ENCODE results near the gene DBNL. TPM values are rescaled to one million over a fixed set of nuclear protein-coding genes. Genes with fewer than 3 reads are reported as not detected.

The DBNL gene
- total and polyA plus RNA-seq, 4 experiments from 2014 or later = 157 to 250 (median 171) TPM

- Histone ChIP-seq H3K27ac (ENCODE audit: low read depth, low read length) (no peak overlapping the region), H3K9me3 (ENCODE audit: control insufficient read depth in 1 of 2, low read length in 2 of 2) (no peaks in the 10 kb centered on the region), H3K4me3 (ENCODE audit: low read length in 2 of 2) (no peak overlapping the region), H3K4me1 (ENCODE audit: insufficient read depth, low read length) (no peaks in the 10 kb centered on the region), H3K36me3 (ENCODE audit: insufficient read depth, low read length) (peaks cover 41% of the 10 kb centered on the region), H3K27me3 (ENCODE audit: insufficient read depth, low read length) (no peaks in the 10 kb centered on the region)
- ChIA-PET CTCF (ENCODE audit: partially characterized antibody) (interaction anchor here (0.6 kb wide), 1 partner anchor 54 kb away, joined by 3 read pairs; no protein-coding TSS in a partner anchor), POLR2A (ENCODE audit: partially characterized antibody) (interaction anchor here (1.3 to 1.8 kb wide), 2 partner anchors 11 to 17 kb away, joined by 5 to 6 read pairs; no protein-coding TSS in a partner anchor)
- H3K27me3 Mint-ChIP-seq = no peaks in the 10 kb centered on the region
- intact Hi-C loops (cut with micrococcal nuclease) = loop anchor here (2.0 kb wide), 1 partner anchor 403 kb away; no protein-coding TSS in a partner anchor
- peaks cover 18 to 56% of the 10 kb centered on the region in 2 donors for H3K36me3 Mint-ChIP-seq
- H3K27ac Mint-ChIP-seq = peak overlapping the region in 1 of 7 donors; percentile 35
- no peak for DNase-seq
- no peak overlapping the region for H3K4me3 Mint-ChIP-seq
- H3K4me1 Mint-ChIP-seq = peaks cover 7 to 18% (median 12%) of the 10 kb centered on the region in 4 donors
- peaks cover 0 to 1% (median 0%) of the 10 kb centered on the region in 8 donors for H3K9me3 Mint-ChIP-seq
Observed at GRCh38 chr7:44073664-44074348, 29.3 kb downstream of the DBNL start.

- Mint-ChIP-seq H3K27ac (no peak overlapping the region), H3K9me3 (peaks cover 0 to 1% (median 0%) of the 10 kb centered on the region in 8 donors), H3K4me1 (peaks cover 4 to 18% (median 12%) of the 10 kb centered on the region in 4 donors), H3K4me3 (no peak overlapping the region), H3K27me3 (no peaks in the 10 kb centered on the region), H3K36me3 (peaks cover 18 to 56% of the 10 kb centered on the region in 2 donors)
- ChIA-PET CTCF (ENCODE audit: partially characterized antibody) (interaction anchor here (0.6 kb wide), 1 partner anchor 55 kb away, joined by 3 read pairs; no protein-coding TSS in a partner anchor), POLR2A (ENCODE audit: partially characterized antibody) (interaction anchor here (1.3 to 1.5 kb wide), 2 partner anchors 8 to 18 kb away, joined by 5 to 7 read pairs; partner anchors contain the start of gene PGAM2)
- Histone ChIP-seq H3K36me3 (ENCODE audit: insufficient read depth, low read length) (peaks cover 47% of the 10 kb centered on the region), H3K9me3 (ENCODE audit: control insufficient read depth in 1 of 2, low read length in 2 of 2) (no peaks in the 10 kb centered on the region), H3K27ac (ENCODE audit: low read depth, low read length) (no peak overlapping the region), H3K4me1 (ENCODE audit: insufficient read depth, low read length) (no peaks in the 10 kb centered on the region), H3K27me3 (ENCODE audit: insufficient read depth, low read length) (no peaks in the 10 kb centered on the region), H3K4me3 (ENCODE audit: low read length in 2 of 2) (no peak overlapping the region)
- no peak for DNase-seq
- intact Hi-C loops (cut with micrococcal nuclease) = no loop called here
Observed at GRCh38 chr7:44074349-44074695, 29.8 kb downstream of the DBNL start.

DNA sequence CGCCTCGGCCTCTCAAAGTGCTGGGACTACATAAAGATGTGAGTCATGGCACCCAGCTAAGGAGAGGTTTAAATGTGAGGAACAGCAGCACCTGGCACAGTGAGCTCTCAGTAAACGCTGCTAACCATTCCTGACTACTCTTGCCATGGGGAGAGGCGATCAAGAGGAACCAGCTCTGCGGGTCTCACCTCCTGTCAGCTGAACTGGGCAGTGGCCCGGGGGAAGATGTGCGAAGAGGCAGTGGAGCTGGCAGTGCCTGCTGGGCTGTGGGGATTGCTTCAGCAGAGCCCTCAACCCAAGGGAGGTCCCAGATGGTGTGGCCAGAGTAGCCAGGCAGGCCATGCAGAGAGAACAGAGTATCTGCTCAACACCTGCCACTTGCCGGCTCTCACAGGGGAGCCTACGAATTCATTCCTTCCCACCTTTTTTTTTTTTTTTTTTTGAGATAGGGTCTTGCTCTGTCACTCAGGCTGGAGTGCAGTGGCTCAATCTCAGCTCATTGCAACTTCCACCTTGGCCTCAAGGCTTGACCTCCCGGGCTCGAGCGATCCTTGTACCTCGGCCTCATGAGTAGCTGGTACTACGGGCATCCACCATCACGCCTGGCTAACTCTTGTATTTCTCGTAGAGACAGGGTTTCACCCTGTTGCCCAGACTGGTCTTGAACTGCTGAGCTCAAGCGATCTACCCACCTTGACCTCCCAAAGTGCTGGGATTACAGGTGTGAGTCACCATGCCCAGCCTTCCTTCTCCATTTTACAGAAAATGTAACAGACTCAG lies 31.0 kb downstream of the DBNL start:
- POLR2A ChIA-PET (ENCODE audit: partially characterized antibody) = interaction anchor here (0.6 to 1.5 kb wide), 3 partner anchors 9 to 121 kb away, joined by 3 to 7 read pairs (median 3); partner anchors contain the start of gene PGAM2
- H3K4me1 ChIP-seq (ENCODE audit: insufficient read depth, low read length) = peaks cover 11% of the 10 kb centered on the region

GRCh38 chr7:44076101-44076895 lies 31.8 kb downstream of the DBNL start:
- no peak overlapping the region for H3K4me3 Mint-ChIP-seq
- ChIA-PET CTCF (ENCODE audit: partially characterized antibody) (interaction anchor here (0.7 kb wide), 1 partner anchor 764 kb away, joined by 3 read pairs; no protein-coding TSS in a partner anchor), POLR2A (ENCODE audit: partially characterized antibody) (interaction anchor here (0.8 to 1.5 kb wide), 2 partner anchors 10 to 31 kb away, joined by 3 to 7 read pairs; partner anchors contain the start of gene PGAM2)
- Histone ChIP-seq H3K27ac (ENCODE audit: low read depth, low read length) (no peak overlapping the region), H3K4me3 (ENCODE audit: low read length in 2 of 2) (no peak overlapping the region), H3K36me3 (ENCODE audit: insufficient read depth, low read length) (peaks cover 55% of the 10 kb centered on the region), H3K9me3 (ENCODE audit: control insufficient read depth in 1 of 2, low read length in 2 of 2) (no peaks in the 10 kb centered on the region), H3K4me1 (ENCODE audit: insufficient read depth, low read length) (peaks cover 19% of the 10 kb centered on the region), H3K27me3 (ENCODE audit: insufficient read depth, low read length) (no peaks in the 10 kb centered on the region)
- H3K9me3 Mint-ChIP-seq = peaks cover 0 to under 1% (median 0%) of the 10 kb centered on the region in 8 donors
- H3K36me3 Mint-ChIP-seq = peaks cover 23 to 65% of the 10 kb centered on the region in 2 donors
- peak overlapping the region in 1 of 7 donors; percentile 24 for H3K27ac Mint-ChIP-seq
- no peaks in the 10 kb centered on the region for H3K27me3 Mint-ChIP-seq
- H3K4me1 Mint-ChIP-seq = peaks cover 10 to 28% (median 19%) of the 10 kb centered on the region in 4 donors
- DNase-seq = no peak
- intact Hi-C loops (cut with micrococcal nuclease) = no loop called here

More for the DNA sequence above, 31.0 kb downstream of the DBNL start:
- Histone ChIP-seq H3K27me3 (ENCODE audit: insufficient read depth, low read length) (no peaks in the 10 kb centered on the region), H3K4me3 (ENCODE audit: low read length in 2 of 2) (no peak overlapping the region), H3K9me3 (ENCODE audit: control insufficient read depth in 1 of 2, low read length in 2 of 2) (no peaks in the 10 kb centered on the region), H3K27ac (ENCODE audit: low read depth, low read length) (no peak overlapping the region), H3K36me3 (ENCODE audit: insufficient read depth, low read length) (peaks cover 55% of the 10 kb centered on the region)
- Mint-ChIP-seq H3K27me3 (no peaks in the 10 kb centered on the region), H3K36me3 (peaks cover 18 to 57% of the 10 kb centered on the region in 2 donors), H3K27ac (peak overlapping the region in 2 of 7 donors; percentile 24 to 47), H3K4me3 (no peak overlapping the region), H3K4me1 (peaks cover 4 to 20% (median 12%) of the 10 kb centered on the region in 4 donors), H3K9me3 (no peaks in the 10 kb centered on the region)
- CTCF ChIA-PET (ENCODE audit: partially characterized antibody) = interaction anchor here (0.7 to 0.8 kb wide), 2 partner anchors 23 to 765 kb away, joined by 3 read pairs; no protein-coding TSS in a partner anchor
- DNase-seq = no peak
- intact Hi-C loops (cut with micrococcal nuclease) = no loop called here

GRCh38 chr7:44077061-44077460 lies 32.6 kb downstream of the DBNL start:
- H3K4me3 Mint-ChIP-seq = no peak overlapping the region
- peaks cover 11 to 31% (median 23%) of the 10 kb centered on the region in 4 donors for H3K4me1 Mint-ChIP-seq
- H3K27me3 Mint-ChIP-seq = no peaks in the 10 kb centered on the region
- peaks cover 23 to 68% of the 10 kb centered on the region in 2 donors for H3K36me3 Mint-ChIP-seq
- CTCF ChIA-PET (ENCODE audit: partially characterized antibody) = no interaction called here
- no peak overlapping the region for H3K27ac ChIP-seq (ENCODE audit: low read depth, low read length)
- no peak overlapping the region for H3K4me3 ChIP-seq (ENCODE audit: low read length in 2 of 2)
- H3K4me1 ChIP-seq (ENCODE audit: insufficient read depth, low read length) = peaks cover 23% of the 10 kb centered on the region
- no peak for DNase-seq
- H3K9me3 Mint-ChIP-seq = peaks cover 0 to 2% (median 0%) of the 10 kb centered on the region in 8 donors
- no peaks in the 10 kb centered on the region for H3K9me3 ChIP-seq (ENCODE audit: control insufficient read depth in 1 of 2, low read length in 2 of 2)
- intact Hi-C loops (cut with micrococcal nuclease) = no loop called here
- no peaks in the 10 kb centered on the region for H3K27me3 ChIP-seq (ENCODE audit: insufficient read depth, low read length)
- peaks cover 55% of the 10 kb centered on the region for H3K36me3 ChIP-seq (ENCODE audit: insufficient read depth, low read length)
- no peak overlapping the region for H3K27ac Mint-ChIP-seq
- POLR2A ChIA-PET (ENCODE audit: partially characterized antibody) = no interaction called here

DNA sequence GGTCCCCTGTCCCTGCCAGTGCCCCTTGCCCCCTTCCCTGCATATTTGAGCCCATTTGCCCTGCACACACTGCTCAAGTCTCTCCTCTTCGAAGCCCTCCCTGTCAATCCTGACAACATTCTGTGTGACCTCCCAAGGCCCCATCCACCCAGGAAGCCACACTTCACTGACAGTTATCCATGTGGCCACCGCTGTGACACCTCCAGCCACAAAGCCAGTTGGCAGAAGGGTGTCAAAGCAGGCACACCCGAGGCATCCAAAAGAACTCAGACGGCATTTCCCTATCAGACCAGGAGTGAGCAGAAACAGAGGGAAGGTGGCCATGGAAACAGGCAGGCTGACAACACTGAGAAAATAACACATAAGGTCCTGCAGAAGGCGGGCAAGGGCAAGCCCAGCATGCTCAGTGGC lies 33.2 kb downstream of the DBNL start:
- H3K4me1 Mint-ChIP-seq = peaks cover 11 to 31% (median 19%) of the 10 kb centered on the region in 4 donors
- no peak for DNase-seq
- no peaks in the 10 kb centered on the region for H3K27me3 ChIP-seq (ENCODE audit: insufficient read depth, low read length)
- H3K9me3 ChIP-seq (ENCODE audit: control insufficient read depth in 1 of 2, low read length in 2 of 2) = no peaks in the 10 kb centered on the region
- peaks cover 23% of the 10 kb centered on the region for H3K4me1 ChIP-seq (ENCODE audit: insufficient read depth, low read length)
- peaks cover 53% of the 10 kb centered on the region for H3K36me3 ChIP-seq (ENCODE audit: insufficient read depth, low read length)
- peaks cover 20 to 63% of the 10 kb centered on the region in 2 donors for H3K36me3 Mint-ChIP-seq
- H3K4me3 Mint-ChIP-seq = no peak overlapping the region
- no peaks in the 10 kb centered on the region for H3K27me3 Mint-ChIP-seq
- ChIA-PET POLR2A (ENCODE audit: partially characterized antibody) (interaction anchor here (0.7 kb wide), 1 partner anchor 13 kb away, joined by 4 read pairs; no protein-coding TSS in a partner anchor), CTCF (ENCODE audit: partially characterized antibody) (no interaction called here)
- no peak overlapping the region for H3K4me3 ChIP-seq (ENCODE audit: low read length in 2 of 2)
- peak overlapping the region in 3 of 7 donors; percentile 19 to 48 (median 29) for H3K27ac Mint-ChIP-seq
- peaks cover 0 to 2% (median 0%) of the 10 kb centered on the region in 8 donors for H3K9me3 Mint-ChIP-seq
- H3K27ac ChIP-seq (ENCODE audit: low read depth, low read length) = no peak overlapping the region
- intact Hi-C loops (cut with micrococcal nuclease) = no loop called here
